NCI-H1105 treated with DMSO at 0.1 percent for 48 hours (cell line): ENCODE measurements around the gene PEX14.
"Not testable (repeated sequence)": the region's sequence is repeated elsewhere in the genome, so short reads cannot be mapped to it uniquely, and the experiment has no call there.

Experiments
- DNase-seq: peaks from one replicate; lab custom pipeline; 2025; lab: John Stamatoyannopoulos, UW

The PEX14 gene

DNA sequence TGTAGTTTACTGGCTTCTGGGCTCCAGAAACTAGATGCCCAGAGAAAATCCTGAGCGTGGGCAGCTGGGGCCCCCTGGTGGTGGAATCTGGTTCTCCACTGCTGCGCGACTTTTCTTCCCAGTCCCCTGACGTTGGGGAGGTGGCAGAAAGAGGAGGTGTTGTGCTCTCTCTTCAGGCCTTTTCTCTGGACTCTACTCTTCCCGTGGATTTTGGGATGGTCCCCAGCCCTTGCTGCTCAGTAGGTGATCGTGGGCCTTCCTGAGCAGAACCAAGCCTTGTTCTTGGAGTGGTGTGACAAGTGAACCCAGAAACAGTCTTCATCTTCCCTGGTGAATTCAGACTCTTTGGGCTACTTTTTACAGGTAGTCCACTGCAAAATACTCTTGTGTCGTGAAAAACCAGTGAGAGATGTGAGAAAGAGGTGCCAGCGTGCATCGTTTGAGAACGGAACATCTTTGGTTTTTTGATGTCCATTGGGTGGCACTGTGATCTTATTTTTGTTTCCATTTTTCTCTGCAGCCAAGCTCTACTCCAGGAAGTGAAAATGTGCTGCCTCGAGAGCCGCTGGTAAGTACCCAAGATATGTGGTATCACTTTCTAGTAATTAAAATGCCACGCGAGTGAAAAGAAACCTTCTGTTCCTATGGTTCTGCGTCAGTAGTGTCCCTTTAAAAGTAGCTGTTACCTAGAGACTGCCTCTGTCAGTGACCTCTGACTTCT lies 20.2 kb downstream of the PEX14 start:
- DNase-seq = peak; percentile 73

DNA sequence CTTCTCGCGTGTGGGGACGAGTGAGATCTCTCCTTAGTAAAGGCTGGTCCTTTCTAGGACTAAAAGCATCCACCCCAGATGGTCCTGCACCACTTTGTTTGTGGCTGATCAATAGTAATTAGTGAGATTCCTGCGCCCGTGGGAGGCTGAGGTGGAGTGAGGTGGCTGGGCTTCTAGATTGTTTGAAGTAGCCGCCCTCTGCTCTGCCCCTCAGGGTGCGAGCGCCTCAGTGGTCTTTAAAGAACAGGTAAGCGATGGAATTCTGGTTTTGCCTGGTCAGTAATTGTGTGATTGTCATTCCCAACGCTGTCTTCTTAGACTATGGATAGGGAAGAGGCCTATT lies 20.7 kb downstream of the PEX14 start:
- DNase-seq = no peak

DNA sequence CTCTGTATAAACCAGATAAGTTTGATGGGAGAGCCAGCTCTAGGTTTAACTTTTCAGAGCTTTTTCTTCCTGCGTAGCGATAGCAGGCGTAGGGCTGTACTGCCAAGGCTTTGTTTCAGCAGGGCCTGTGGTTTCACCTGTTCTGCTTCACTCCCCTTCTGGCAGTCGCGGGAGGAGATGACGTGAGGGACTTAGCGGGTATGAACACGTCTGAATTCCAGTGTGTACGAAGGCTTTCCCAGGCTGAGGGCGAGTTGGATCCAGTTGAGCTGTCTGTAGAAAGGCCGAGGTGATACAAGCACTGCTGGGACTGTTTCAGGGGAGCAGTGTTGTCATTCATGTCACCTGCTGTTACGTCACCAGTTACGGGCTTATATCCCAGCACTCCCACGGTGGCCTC lies 21.2 kb downstream of the PEX14 start:
- DNase-seq = no peak

DNA sequence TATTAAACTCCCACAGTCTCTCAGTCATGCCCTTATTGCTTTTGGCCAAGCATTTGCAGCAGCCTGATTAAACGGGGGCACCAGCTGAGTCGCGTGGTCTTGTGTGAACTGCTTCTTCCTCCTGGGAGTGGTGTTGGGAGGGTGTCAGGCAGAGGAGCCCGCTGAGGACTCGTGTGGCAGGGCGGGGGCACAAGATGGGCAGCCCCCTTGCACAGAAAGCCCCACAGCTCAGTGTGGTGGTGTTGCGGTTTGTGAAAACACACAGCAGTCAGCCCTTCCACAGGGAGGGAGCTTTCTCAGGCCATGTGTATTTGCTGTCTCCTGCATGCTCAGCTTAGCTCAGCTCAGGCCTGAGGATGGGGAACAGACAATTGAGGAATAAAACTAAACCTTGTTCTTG lies 22.4 kb downstream of the PEX14 start:
- DNase-seq = no peak

DNA sequence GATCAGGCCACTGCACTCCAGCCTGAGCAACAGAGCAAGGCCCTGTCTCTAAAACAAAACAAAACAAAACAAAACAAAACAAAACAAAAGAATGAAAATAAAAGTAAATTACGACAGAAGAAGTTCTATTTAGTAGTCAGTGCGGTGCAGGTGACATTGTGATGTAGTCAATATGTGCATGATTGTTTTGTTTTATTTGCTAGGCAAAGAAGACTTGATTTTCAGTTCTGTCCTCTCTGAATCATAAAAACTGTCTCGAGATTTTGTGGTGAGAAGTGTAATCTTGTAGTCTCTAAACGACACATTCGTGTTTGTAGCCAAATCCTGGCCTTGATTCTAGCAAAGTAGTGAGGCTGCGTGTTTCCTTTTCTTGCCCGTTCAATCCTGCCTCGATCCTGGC lies 23.5 kb downstream of the PEX14 start:
- DNase-seq = no peak

DNA sequence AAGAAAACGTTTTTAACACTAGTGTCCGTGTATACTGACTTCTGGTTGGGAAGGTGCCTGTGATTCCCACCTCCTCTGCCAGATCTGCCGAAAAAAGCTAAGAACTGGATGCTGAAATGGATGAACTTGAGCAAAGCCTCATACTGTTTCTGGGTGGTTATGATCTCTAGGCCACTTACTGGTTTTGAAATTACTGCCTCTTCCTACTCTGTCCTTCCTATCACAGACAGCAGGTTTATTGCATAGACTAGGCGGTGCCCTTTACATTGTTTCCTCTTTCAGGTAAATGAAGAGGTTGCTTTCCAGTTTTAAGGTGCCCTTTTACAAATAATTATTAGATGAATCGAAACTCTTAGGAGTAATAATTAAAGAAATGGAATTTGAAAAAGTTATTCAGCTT lies 27.5 kb downstream of the PEX14 start:
- no peak for DNase-seq

DNA sequence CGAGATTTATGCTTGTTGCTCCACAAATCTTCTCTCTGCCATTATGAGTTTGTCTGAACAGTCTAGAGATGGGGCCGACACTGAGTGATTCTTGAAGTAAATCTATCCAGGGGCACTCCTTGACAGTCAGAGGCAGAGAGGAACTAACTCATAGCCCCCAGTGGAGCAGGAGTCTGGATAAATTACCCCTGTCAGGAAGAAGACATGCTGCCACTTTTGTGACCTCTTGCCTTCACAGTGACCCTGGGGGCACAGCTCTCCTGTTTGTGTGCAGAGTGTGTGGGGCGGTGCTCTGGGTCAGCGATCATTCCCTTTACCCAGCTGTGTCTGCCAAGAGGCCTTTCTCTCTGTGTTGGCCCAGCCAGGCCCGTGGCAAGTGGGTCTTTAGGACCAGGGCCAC lies 29.5 kb downstream of the PEX14 start:
- no peak for DNase-seq

DNA sequence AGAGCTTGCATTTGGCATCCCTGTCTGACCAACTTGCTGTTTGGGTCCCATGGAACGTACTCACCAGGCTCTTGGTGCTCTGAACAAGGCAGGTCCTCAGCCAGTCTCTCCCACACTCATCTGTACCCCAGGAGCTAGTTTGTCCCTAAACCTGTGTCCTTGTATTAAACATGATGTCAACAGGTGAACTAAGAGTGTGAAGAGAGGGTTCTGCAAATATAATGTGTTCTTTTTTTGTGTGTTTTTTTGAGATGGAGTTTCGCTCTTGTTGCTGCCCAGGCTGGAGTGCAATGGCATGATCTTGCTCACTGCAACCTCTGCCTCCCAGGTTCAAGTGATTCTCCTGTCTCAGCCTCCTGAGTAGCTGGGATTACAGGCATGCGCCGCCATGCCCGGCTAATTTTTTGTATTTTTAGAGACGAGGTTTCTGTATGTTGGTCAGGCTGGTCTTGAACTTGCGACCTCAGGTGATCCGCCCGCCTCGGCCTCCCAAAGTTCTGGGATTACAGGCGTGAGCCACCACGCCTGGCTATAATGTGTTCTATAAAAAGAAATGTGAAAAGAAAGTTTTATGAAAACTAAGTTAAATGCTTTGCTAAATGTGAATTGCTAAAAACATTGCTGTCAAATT lies 31.4 kb downstream of the PEX14 start:
- not testable (repeated sequence) for DNase-seq

DNA sequence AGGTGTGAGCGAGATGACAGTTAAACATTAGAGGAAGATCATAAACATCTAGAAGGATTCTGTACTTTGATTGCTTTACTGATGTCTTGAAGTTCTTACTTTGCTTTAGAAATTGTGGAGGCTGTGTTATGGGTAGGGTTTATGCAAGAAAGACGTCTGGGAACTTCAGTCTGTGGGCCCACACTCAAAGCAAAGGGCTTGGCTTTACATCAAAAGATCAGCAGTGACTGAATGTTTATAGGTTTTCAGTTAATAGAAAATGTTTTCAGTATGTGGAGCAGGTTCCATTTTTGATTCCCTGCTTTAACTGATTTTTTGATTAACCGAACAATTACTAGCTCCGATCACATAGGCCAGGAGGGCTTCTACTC lies 31.9 kb downstream of the PEX14 start:
- DNase-seq = no peak

DNA sequence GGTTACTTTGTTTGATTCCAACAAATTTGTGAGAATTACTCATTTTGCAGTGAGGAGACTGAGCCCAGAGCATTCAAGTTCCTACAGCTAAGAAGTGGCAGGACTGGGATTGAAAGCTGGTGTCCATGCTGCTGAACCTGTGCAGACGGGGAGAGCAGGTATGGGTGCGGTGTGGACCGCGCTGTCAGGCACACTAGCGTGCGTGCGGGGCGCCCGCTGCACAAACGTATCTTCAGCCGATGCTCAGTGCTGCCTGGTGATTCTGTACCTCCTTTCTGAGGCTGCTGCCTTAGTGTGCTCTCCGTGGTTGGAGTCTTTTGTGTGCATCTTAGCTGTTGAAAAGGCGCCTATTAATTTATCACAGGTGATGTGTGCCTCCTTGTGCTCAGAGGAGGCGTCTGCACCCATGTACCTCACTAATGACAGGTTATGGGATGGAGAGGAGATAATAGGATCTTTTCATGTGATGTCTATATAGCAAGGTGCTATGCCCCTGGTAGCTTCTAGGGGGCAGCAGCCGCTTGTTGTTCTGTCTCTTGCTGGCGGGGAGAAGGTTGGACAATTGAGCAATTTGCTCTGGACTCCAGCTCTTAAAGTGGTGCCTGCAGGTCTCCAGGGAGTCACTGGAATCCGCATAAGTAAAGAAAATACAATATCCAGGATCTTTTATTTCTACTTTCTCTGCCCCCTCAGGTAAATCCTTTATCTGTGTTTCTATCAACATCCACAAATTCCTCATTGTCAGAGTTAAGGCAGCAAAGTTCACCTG lies 32.5 kb downstream of the PEX14 start:
- DNase-seq = peak; percentile 97

DNA sequence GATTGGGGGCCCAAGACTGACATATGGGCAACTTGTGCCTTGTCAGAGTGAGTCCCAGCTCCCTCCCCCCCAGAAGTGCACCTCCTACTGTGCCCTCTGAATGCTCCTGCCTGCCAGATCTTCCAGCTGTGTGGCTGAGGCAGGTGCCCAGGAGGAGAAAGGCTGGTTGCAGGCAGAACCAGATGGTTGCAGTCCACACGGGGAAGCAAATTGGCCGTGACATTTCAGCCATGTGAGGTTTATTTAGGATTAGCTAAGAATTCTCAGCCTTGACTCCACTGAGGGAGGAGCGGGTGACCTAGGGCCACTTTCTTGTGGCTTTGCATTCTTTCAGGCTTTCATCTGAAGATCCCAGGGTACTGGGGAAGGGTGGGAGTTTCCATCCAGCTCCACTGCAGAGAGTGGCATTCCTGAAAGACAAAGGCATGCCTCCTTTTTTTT lies 33.8 kb downstream of the PEX14 start:
- DNase-seq = no peak

DNA sequence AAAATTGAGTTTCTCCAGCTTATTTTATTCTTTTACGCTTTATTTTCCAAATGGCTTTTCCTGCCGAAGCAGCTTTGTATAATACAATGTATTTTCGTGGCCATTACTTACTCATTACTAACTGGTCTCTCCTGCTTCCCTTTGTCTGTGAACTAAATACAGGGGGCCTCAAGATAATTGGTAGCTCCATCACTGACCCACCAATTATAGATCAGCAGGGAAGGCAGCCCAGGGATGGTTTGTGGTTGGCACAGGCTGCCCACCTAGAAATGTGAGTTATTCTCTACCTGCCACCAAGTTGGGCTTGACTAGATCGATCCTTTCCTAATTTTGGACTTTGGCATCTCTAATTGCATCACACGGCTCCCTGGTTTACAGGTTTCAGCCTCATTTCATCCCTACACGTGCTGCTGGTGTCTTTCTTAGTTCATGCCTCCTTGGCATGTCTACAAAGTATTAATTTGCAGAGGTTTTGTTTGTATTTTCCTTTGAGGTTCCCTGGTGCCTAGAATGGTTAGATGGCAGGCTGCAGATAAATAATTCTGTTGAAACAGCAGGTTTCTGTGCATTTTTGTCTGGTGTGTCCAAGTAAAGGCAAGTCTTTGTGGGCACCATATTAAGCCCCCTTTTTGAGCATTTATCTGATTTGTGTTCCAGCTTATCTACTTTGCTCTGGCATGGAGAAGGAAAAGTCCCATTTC lies 35.2 kb downstream of the PEX14 start:
- DNase-seq = no peak

DNA sequence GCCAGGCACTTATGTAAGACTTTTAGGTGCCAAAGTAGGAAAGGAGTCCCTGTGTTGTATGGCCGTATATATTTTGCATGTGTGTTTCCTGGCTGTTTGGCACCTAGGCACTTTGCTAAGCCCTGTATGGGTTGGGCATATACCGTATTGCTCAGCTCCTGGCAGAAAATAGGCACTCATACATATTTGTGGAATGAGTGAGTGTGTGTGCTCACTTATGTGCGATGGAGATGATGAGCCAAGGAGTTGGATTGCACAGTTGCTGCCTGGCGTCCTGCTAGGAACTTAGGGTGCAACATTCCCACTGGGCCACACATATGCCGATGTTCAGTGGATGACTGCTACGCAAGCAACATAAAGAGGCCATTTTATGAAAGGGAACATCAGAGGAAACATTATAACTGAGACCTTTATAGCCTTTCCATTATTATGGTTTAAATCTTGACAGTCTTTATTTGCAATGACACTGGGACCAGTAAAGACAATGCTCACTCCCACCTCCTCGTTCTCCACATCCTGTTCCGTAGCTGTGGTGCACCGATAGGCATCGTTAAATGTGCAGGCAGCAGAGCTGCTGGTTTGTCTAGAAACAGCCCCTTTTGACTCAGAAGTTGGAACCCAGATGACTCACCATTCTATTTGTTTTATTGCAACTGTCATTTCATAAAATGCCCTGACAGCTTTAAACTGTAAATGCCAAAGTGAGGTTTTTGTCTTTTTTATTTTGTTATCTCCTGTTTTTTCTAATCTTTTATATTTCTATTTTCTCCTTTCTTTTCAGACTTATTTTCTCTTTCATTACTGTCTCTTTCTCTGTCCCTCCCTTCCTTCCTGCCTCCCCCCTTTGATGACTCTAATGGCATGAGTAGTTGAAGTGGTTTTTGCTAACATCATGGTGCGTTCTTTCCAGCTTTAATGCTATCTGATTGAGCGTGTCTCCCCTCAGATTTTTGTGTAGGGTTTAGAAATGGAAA lies 36.1 kb downstream of the PEX14 start:
- DNase-seq = no peak

DNA sequence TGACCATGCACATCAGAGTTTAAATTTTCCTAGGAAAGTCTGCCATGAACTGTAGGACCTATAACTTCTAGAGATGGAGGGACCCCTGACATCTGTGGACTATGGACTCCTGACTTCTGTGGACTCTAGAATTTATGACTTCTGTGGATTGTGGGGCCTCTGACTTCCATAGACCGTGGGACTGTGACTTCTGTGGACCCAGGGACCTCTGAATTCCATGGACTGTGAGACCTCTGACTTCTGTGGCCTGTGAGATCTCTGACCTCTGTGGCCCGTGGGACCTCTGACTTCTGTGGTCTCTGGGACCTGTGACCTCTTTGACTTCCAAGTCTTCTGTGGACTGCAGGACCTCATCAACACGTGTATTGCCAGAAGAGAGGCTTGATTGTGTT lies 36.7 kb downstream of the PEX14 start:
- no peak for DNase-seq

DNA sequence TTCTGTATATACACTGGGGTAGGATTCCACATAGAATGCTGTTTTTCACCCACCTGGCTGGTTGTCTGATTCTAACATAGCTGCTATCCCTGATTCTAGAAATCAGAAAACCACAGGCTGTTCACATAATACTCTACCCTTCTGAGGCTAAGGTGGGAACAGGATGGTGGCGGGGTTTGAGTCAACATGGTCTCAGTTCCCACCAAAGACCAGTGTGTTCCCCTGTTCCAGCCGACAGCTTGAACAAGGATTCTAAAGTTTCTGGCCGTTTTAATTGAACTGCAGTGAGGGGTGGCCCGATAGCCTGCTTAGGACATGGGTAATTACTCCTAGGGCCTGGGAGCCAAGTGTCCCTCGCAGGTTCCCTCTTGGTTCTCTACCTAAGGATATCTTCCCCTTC lies 38.4 kb downstream of the PEX14 start:
- no peak for DNase-seq

DNA sequence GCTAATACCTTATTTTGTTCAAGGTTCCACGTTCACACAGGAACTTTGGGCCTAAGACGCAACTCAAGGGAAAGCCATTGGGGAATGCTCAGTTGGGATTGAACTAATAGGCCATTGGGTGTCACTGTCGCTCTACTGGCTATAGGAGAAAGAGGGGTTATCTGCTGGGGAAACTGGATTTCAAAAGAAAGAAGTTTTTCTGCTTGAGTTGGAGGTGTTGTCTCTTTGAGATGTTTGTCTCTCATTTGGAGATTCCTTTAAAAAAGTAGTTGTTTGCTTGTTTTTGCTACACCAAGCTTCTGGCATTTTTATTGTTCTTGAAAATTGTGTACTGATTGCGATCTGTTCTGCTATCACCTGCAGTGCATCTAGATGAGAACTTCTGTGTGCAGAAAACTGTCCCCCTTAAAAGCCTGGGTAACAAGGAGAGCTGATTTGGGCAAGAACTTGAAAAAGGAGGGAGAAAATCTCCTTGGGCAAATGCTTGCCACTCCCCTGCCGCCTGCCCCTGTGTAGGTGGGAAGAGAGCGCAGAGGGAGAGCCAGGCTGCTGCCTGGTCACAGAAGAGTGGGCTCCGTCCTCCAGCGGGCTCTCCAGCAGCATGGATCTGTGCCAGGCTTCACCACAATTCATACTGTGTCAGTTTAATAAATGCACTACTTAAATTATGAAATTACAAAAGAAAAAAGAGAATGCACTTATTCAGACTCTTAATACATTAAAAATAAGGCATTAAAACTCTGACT lies 39.9 kb downstream of the PEX14 start:
- peak; percentile 76 for DNase-seq

DNA sequence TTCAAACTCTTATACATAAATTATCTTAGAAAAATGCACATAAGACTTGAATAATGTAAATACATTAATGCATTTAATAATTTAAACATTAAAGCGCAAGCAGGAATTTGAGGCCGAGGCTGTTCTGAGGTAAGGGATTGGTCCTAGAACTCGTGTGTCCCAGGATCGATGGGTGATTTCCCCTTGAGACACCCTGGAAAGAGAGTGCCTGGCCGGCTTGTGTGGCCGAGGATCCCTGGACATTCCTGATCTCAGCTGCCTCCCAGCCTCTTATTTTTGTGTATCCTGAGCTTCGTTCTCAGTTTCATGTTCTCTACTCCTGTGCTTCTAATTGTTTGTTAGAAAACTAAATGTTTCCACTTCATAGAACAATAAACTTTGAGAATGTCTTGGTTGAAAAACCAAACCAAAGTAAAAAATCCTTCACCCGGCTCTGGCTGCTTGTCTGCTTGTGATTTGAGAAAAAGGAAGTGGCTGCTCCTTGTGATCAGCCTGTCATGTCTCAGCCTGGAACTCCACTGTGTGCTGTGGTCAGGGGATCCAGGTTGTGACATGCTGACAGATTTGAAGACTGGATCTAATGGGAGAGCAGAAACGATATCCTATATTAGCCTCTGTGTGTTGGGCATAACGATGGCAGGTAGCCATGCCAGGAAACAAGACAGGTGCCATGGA lies 40.7 kb downstream of the PEX14 start:
- no peak for DNase-seq

DNA sequence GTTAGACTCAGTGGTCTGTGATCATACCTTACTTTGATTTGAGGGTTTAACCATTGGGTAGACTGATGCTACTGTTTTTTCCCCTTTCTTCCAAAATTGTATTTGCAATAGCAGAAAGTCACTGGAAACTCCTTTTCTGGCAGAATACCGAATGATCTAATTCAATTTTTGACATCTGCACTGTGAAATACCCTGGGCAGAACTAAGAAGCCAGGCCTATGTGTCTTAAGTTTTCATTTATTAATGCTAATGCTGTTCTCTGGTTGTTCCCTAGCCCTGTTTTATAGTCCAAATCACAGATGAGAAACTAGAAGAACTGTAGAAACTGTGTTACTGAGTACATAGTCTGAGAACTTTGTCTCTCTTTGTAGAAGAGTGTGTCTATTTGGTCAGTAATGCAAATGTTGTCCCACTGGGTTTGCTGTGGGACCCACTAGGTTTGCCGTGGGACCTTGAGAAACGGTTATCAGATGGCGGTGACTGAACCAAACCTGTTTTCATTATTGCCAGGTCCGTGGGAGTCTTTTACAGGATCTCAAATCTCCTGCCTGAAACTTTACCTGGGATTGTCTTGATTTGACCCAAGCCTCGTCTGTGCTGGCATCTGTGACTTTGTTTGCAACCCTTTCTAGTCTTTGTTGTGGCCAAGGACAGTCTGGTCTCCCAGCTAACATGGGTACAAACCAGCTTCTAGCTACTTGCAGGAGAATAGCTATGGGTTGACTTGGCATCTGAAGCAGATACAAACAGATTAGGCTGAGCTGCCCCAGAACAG lies 41.4 kb downstream of the PEX14 start:
- DNase-seq = no peak

DNA sequence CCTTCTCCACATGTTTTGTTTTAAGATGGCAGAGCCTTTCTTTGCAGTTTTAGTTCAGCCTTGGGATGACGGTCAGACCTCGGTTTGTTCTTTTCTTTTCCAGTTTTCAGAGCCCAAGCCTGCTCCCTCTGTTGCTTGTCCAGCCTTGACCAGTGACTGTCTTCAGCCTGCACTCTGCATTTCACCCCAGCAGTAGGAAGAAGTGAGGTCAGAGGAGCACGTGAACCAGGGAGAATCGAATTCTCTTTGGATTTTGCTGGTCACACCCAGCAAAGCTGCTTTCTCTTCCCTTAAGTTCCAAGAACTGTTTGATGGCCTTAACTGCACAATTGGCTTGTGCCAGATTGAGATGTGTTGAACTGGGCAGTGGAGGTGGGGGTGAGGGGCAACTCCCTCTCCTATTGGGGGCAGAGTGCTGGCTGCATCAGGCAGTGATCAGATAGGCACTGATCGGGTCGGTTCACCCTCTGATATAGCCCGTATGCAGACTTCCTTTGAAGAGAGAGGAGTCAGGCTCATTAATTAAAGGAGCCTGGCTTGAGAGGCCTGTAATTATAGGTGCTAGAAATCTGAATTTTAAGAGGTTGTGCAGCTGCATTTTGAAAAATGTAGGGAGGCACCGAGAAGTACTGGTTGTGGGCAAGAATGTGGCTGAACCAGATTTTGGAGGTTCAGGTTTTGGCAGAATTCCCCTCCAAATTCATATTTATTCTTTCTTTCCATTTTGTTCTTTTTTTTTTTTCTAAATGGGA lies 42.4 kb downstream of the PEX14 start:
- DNase-seq = peak; percentile 94
